ENCODE results near the gene KCNJ14. TPM values are rescaled to one million over a fixed set of nuclear protein-coding genes. Genes with fewer than 3 reads are reported as not detected.

KCNJ14 gene
- total and polyA plus RNA-seq, 2 experiments from 2014 or later: 0.81 to 0.94 TPM

DNA sequence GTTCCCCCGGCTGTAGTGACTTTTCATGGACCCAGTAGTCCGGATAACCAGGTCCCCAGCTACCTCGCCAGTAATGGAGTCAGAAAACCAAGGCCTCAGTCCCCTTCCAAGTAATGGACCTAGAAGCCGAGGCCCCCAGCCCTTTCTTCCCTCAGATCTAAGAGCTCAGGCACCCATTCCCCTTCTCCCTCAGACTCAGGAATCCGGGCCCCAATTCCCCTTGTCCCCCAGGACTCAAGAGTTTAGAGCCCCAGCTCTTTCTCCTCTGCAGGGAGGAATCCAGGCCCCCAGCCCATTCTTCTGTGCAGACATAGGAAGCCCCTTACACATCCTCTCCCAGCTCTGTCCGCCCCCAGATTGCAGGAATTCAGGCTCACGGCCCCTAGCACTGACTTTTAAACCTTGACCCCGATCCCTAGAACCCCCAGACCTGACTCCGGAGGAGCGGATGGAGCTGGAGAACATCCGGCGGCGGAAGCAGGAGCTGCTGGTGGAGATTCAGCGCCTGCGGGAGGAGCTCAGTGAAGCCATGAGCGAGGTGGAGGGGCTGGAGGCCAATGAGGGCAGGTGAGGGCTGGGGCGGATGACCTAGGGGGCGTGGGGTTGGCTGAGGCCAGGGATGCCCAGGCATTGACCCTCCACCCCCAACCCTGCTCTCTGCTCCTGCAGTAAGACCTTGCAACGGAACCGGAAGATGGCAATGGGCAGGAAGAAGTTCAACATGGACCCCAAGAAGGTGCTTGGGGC, 14.7 kb downstream of the KCNJ14 start (continued):
- TF ChIP-seq ZNF114 (CRISPR knock-in tag; IDR thresholded peaks at IDR 0.05) (no peak), ZNF331 (CRISPR knock-in tag; IDR thresholded peaks at IDR 0.05; ENCODE audit: low read depth) (no peak), POLR2AphosphoS5 (IDR thresholded peaks at IDR 0.05; ENCODE audit: low read depth) (no peak)

- H3K4me2 ChIP-seq: no peak overlapping the region
- H3K27me3 ChIP-seq (ENCODE audit: insufficient read depth): no peaks in the 10 kb centered on the region
- H3K4me3 Mint-ChIP-seq: peak overlapping the region; percentile 90
- peaks cover 22% of the 10 kb centered on the region; the same call in 1 of the 2 replicates for H3F3A ChIP-seq (replicated peaks; ENCODE audit: low read depth)
- ATAC-seq (no peak), DNase-seq (ENCODE audit: low spot score) (no peak)
- no peak overlapping the region for H3K27ac ChIP-seq (ENCODE audit: low read depth)
- H3K27me3 Mint-ChIP-seq (ENCODE audit: insufficient read depth, low read depth, poor library complexity): peaks cover 24% of the 10 kb centered on the region
- no peak overlapping the region; the same call in 1 of the 2 replicates for H3K27ac Mint-ChIP-seq
- H3K36me3 ChIP-seq (ENCODE audit: insufficient read depth): peaks cover 42% of the 10 kb centered on the region
- no peak overlapping the region for H2AFZ ChIP-seq
- peaks cover 13% of the 10 kb centered on the region for H3K79me2 ChIP-seq (replicated peaks; ENCODE audit: insufficient read depth)
- H3K4me1 ChIP-seq (ENCODE audit: insufficient read depth): peaks cover 8% of the 10 kb centered on the region; the same call in 1 of the 2 replicates
- H3K4me1 Mint-ChIP-seq: peaks cover 14% of the 10 kb centered on the region
- no peaks in the 10 kb centered on the region for H3K9me3 Mint-ChIP-seq
- H4K20me1 ChIP-seq (replicated peaks; ENCODE audit: insufficient read depth): peaks cover 14% of the 10 kb centered on the region
- H3K9me2 ChIP-seq (ENCODE audit: insufficient read depth): no peaks in the 10 kb centered on the region
- H3K36me3 Mint-ChIP-seq (ENCODE audit: low read depth): peaks cover 59% of the 10 kb centered on the region
- no peak overlapping the region for H3K4me3 ChIP-seq
- TF ChIP-seq ZNF331 (CRISPR knock-in tag; IDR thresholded peaks at IDR 0.05; ENCODE audit: low read depth) (no peak), CTCF (conservative IDR thresholded peaks at IDR 0.05; ENCODE audit: low read depth in 2 of 2) (no peak), NANOG (IDR thresholded peaks at IDR 0.05; ENCODE audit: borderline replicate concordance) (no peak), ETS1 (IDR thresholded peaks at IDR 0.05) (no peak), POLR2AphosphoS5 (IDR thresholded peaks at IDR 0.05; ENCODE audit: low read depth) (no peak), EZH2 (IDR thresholded peaks at IDR 0.05; ENCODE audit: low read depth, unreplicated experiment) (no peak), CREB1 (CRISPR knock-in tag; IDR thresholded peaks at IDR 0.05; ENCODE audit: low read depth) (no peak), ZNF114 (CRISPR knock-in tag; IDR thresholded peaks at IDR 0.05) (no peak), STAT1 (IDR thresholded peaks at IDR 0.05; ENCODE audit: unreplicated experiment) (no peak), JUNB (IDR thresholded peaks at IDR 0.05; ENCODE audit: unreplicated experiment) (no peak)
- TF ChIP-seq, protein P1, sequence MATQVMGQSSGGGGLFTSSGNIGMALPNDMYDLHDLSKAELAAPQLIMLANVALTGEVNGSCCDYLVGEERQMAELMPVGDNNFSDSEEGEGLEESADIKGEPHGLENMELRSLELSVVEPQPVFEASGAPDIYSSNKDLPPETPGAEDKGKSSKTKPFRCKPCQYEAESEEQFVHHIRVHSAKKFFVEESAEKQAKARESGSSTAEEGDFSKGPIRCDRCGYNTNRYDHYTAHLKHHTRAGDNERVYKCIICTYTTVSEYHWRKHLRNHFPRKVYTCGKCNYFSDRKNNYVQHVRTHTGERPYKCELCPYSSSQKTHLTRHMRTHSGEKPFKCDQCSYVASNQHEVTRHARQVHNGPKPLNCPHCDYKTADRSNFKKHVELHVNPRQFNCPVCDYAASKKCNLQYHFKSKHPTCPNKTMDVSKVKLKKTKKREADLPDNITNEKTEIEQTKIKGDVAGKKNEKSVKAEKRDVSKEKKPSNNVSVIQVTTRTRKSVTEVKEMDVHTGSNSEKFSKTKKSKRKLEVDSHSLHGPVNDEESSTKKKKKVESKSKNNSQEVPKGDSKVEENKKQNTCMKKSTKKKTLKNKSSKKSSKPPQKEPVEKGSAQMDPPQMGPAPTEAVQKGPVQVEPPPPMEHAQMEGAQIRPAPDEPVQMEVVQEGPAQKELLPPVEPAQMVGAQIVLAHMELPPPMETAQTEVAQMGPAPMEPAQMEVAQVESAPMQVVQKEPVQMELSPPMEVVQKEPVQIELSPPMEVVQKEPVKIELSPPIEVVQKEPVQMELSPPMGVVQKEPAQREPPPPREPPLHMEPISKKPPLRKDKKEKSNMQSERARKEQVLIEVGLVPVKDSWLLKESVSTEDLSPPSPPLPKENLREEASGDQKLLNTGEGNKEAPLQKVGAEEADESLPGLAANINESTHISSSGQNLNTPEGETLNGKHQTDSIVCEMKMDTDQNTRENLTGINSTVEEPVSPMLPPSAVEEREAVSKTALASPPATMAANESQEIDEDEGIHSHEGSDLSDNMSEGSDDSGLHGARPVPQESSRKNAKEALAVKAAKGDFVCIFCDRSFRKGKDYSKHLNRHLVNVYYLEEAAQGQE (IDR thresholded peaks at IDR 0.05; ENCODE audit: unreplicated experiment): no peak
- TF ChIP-seq, protein P2, sequence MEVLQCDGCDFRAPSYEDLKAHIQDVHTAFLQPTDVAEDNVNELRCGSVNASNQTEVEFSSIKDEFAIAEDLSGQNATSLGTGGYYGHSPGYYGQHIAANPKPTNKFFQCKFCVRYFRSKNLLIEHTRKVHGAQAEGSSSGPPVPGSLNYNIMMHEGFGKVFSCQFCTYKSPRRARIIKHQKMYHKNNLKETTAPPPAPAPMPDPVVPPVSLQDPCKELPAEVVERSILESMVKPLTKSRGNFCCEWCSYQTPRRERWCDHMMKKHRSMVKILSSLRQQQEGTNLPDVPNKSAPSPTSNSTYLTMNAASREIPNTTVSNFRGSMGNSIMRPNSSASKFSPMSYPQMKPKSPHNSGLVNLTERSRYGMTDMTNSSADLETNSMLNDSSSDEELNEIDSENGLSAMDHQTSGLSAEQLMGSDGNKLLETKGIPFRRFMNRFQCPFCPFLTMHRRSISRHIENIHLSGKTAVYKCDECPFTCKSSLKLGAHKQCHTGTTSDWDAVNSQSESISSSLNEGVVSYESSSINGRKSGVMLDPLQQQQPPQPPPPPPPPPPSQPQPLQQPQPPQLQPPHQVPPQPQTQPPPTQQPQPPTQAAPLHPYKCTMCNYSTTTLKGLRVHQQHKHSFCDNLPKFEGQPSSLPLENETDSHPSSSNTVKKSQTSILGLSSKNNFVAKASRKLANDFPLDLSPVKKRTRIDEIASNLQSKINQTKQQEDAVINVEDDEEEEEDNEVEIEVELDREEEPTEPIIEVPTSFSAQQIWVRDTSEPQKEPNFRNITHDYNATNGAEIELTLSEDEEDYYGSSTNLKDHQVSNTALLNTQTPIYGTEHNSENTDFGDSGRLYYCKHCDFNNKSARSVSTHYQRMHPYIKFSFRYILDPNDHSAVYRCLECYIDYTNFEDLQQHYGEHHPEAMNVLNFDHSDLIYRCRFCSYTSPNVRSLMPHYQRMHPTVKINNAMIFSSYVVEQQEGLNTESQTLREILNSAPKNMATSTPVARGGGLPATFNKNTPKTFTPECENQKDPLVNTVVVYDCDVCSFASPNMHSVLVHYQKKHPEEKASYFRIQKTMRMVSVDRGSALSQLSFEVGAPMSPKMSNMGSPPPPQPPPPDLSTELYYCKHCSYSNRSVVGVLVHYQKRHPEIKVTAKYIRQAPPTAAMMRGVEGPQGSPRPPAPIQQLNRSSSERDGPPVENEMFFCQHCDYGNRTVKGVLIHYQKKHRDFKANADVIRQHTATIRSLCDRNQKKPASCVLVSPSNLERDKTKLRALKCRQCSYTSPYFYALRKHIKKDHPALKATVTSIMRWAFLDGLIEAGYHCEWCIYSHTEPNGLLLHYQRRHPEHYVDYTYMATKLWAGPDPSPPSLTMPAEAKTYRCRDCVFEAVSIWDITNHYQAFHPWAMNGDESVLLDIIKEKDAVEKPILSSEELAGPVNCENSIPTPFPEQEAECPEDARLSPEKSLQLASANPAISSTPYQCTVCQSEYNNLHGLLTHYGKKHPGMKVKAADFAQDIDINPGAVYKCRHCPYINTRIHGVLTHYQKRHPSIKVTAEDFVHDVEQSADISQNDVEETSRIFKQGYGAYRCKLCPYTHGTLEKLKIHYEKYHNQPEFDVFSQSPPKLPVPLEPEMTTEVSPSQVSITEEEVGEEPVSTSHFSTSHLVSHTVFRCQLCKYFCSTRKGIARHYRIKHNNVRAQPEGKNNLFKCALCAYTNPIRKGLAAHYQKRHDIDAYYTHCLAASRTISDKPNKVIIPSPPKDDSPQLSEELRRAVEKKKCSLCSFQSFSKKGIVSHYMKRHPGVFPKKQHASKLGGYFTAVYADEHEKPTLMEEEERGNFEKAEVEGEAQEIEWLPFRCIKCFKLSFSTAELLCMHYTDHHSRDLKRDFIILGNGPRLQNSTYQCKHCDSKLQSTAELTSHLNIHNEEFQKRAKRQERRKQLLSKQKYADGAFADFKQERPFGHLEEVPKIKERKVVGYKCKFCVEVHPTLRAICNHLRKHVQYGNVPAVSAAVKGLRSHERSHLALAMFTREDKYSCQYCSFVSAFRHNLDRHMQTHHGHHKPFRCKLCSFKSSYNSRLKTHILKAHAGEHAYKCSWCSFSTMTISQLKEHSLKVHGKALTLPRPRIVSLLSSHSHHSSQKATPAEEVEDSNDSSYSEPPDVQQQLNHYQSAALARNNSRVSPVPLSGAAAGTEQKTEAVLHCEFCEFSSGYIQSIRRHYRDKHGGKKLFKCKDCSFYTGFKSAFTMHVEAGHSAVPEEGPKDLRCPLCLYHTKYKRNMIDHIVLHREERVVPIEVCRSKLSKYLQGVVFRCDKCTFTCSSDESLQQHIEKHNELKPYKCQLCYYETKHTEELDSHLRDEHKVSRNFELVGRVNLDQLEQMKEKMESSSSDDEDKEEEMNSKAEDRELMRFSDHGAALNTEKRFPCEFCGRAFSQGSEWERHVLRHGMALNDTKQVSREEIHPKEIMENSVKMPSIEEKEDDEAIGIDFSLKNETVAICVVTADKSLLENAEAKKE (CRISPR knock-in tag; IDR thresholded peaks at IDR 0.05): no peak
Measured at GRCh38 chr19:48470856-48471255, 15.5 kb downstream of the KCNJ14 start.

Data from GM23338 (cell line).